NCI-H187 (cell line): ENCODE results near the gene CMTM5.

Experiments used
- DNase-seq, 2 experiments: peaks; one replicate each; lab custom pipeline; 2025; lab: John Stamatoyannopoulos, UW

Gene CMTM5, protein sequence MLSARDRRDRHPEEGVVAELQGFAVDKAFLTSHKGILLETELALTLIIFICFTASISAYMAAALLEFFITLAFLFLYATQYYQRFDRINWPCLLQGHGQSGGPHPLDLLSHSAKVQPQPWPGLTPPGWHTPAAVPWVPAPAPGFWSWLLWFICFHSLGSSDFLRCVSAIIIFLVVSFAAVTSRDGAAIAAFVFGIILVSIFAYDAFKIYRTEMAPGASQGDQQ

DNA sequence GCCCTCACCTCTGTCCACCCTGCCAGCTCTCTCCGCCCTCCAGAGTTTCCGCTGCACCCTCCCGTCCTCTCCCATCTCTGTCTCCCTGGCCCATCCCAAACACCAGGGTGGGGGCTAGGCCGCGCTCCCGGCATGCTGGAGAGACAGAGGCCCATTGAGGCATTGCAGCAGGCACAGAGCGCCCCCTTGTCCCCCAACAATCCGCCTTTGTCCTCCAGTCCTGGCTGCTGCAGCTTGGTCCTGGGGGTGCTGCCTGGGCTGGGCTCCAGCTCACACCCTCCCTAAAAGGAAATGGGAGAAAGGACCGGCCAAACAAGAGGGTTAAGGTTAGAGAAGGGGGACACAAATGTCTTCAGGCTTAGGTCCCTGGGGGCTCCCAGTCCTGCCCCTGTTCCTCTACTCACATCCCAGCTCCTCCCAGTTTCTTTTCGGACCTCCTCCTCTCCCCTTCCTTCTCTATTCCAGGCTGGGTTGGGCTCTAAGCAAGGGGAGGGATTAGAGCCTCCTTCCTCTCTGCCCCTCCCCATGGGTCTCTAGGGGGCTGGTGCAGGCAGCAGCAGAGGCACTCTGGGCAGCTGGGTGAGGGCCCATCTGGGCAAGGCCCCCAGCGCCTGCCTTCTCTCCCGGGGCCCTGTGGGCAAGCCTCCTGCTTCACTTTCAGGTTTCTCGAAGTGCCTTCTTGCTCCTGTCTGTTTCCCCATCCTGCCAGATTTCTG lies at the start of gene CMTM5:
CMTM5 (plus strand) TSS at position 565 of the 716 bp plus-strand sequence. CDS start 206 bp downstream, outside the sequence.
- no peak for DNase-seq

DNA sequence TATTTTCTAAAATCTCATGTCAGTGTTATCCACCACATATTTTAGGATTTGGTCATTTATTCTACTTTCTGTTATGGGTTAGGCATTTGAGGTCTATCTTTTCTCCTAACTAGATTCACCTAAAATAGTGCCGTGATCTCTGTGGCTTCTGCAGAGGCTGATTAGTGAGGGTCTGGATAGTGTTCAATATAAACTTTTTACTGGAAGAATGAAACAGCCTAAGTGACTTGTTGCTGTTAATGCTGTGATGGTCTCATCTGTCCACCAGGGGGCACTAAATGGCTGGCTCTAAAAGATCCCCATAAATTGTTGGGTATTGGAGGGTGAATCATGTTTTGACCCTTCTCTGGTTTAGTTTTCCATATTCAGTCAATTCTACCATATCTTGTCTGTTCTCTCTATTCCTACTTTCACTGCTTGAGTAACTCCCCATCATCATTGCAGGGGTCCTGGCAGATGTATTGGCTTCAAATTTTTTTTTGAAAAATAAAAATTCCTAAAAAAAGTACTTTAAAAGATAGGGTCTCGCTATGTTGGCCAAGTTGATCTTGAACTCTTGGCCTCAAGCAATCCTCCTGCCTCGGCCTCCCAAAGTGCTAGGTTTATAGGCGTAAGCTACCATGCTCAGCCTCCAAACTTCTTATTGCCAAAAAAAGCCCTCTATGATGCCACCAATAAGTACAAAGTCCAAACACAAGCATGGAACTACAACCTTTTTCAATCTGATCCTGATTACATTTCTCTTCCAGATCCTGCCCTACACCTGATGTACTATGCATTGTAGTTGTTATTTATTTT lies 48.7 kb upstream of the CMTM5 start:
- peak; percentile 20 to 50 for DNase-seq

DNA sequence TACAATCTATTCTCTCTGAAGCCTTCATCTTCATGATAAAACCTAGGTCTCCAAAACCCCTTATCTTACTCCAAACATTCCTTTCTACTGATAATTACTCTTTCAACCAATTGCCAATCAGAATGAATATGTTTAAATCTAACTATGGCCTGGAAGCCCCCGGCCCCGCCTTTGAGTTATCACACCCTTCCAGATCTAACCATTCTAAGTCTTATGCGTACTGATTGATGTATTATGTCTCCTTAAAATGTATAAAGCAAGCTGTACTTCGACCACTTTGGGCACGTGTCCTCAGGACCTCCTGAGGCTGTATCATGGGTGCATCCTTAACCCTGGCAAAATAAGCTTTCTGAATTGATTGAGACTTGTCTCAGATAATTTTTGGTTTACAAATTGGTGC lies 41.2 kb upstream of the CMTM5 start:
- DNase-seq, result no peak

DNA sequence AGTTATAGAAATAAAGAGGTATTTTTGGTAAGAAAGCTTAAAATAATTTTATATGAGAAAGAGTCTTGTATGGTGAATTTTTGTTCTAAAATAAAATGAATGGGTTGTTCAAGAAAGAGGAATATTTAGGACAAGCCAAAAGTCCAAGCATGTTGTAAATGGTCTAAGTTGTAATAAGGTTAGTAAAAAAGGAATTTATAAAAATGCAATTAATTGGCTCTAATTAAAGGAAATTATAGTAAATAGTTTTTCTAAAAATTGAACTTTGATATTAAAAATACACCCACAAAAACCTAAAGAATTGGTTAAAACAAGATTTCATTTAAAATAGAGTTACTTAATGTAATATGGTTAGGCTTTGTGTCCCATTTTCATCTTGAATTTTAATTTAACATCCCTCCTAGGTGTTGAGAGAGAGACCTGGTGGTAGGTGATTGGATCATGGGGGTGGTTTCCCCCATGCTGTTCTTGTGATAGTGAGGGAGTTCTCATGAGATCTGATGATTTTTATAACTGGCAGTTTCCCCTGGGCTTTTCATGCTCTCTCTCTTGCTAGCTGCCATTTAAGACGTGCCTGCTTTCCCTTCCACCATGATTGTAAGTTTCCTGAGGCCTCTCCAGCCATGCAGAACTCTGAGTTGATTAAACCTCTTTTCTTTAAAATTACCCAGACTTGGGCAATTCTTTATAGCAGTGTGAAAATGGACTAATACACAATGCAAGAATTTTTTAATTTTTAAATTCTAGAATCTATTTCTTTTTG lies 37.2 kb upstream of the CMTM5 start:
- DNase-seq, result no peak

DNA sequence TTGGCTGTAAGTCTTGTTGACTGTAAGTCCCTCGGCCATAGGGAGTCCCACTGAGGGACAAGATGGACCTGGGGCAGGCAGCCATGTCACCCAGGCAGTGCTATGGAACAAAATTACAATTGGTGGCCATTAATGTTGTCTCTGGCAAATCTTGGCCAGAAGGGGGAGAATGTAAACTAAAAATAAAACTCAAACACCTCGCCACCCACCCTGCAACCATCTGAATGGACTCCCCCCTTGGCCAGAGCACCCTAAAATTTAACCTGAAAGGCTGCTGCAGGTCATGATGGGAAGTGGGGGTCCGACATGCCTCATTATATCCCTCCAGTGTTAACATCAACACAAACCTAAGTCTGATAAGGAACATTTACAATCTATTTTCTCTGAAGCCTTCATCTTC lies 32.4 kb upstream of the CMTM5 start:
- DNase-seq, result no peak

DNA sequence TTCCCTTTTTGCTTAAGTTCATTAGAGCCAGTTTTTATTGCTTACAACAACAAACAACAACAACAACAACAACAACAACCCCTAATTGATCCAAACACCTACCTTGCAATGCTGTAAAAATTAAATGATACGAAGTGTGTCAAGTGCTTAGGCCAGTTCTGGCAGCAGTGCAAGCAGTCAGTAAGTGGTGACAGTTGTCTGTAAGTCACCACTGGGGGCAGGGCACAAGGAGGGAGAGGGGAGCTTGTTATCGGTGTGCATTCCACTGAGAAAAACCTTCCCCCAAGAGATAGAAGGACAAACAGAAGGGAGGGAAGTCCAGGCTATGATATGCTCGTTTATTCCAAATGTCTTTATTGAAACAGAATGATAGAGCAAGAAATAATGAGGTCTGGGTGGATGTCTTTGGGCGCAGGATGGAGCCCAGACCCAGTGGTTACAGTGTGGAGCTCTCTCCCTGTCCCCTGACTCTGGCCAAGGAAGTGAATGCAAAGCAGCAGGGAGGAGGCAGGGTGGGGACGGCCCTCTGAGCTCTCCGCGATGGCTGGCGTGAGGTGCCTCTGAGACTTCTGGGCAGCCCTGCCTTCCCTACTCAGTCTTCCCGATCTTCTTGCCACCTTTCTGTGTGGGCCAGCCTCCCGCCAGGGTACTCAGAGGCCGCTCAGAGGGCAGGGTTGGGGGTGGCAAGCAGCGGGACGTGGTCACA lies 30.7 kb upstream of the CMTM5 start:
- no peak for DNase-seq

DNA sequence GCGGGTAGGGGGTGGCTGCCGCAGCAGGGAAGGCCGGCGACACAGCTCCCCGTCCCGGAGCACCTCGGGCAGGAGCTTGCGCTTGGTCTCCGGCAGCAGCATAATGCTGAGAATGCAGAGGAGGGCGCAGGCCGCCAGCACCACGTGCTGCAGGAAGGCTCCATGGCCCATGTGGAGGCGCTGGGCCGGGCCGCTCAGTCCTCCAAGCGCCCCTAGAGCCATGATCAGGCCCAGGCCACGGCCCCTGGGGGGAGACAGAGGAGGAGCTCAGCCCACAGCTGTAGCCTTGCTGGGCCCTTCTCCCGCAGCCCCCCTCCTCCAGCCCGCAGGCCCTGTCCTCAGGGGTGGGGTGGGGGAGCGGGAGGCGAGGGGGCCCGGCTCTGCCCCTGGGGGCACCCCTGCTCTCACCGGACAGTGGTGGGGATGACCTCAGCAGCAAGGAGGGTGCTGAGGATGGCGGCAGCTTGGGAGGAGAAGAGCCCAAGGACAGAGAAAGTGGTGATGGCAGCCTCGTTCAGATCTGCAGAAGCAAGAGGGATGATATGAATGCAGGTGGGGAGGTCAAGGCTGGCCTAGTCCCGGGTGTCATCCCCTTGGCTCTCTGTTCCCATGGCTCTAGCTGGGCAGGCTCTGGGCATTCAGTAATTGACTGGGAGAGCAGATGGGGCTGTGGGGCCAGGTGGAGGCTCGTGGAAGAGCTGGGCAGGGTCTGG lies 30.0 kb upstream of the CMTM5 start:
- no peak for DNase-seq

DNA sequence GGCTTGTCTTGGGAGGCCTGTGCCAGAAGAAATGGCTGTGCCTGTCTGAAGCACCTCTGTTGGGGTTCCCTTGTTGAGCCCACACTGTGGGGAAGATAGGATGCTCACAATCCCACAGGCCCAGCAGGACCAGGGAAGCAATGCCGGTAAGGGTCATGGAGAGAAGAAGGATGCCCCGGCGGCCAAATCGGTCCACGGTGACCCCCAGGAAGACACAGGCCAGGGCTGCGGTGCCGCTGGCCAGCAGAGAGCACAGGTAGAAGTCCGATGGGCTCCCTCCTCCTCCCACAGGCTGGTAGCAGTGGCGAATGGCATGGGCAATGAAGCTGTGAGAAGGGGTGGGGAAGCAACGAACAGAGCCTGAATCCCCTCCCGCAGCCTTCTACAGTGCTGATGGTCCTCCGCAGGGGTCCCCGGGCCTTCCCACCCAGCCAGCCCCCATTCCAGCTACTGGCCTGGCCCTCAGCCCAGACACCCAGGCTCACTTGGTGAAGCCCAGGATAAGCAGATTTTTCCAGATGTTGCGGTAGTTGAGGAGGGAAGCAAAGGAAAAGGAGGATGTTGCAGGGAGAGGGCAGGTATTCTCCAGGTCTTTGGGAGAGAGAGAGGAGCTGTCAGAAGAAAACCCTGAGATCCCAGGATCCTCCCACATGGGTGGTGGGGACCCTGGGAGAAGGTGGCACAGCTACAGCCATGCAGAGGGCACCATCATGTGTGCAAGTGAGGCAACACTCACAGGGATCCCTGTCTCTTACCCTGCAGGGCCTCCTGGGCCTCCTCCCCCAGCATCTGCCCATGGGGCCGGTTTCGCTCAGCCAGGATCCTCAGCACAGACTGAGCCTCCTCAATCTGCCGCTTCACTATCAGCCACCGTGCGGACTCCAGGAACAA lies 29.2 kb upstream of the CMTM5 start:
- DNase-seq, result no peak

DNA sequence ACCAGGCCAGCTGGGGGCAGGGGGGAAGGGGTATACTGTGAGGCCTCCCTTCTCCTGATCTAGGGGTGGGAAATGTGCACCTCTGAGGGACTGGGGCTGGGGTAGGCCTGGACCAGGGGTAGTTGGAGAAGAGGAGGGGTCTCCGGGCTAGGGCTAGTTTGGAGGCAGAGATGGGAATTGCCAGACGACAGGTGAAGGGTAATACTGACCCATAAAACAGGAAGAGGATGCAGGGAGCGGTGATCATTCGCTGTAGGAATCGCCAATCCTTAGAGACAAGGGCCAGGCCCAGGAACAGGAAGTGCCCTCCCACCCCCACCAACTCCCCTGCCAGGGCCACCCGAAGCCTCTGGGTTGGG lies 28.6 kb upstream of the CMTM5 start:
- DNase-seq, result no peak

DNA sequence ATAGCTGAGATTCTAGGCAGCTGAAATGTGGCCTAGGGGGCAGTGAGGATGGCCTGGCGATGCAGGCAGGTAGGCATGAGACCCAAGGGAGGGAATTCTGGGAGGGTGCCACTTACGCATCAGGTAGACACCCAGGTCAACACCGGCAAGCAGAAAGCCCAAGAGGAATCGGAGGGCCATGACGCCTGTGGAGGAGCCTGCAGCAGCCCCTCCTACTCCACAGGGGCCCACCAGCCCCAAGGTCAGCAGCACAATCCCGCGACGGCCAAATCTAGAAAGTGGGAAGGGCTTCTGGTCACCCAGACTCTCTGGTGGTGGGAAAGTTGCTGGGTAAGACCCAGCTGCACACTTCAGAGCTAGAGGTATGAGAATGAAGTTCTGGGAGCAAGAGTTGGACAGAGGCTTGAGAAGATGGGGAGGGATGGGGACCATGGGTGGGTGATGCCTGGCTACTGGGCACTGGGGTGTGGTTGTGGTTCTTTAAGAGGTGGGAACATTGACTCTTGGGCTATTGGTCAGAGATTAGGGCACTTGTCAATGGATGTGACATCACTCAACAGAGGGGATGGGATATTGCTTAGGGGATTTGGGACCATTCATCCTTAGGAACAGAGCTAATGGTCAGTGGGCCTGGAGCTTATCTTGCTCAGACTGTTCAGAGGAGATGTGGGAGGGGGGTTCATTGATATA lies 27.5 kb upstream of the CMTM5 start:
- no peak for DNase-seq

DNA sequence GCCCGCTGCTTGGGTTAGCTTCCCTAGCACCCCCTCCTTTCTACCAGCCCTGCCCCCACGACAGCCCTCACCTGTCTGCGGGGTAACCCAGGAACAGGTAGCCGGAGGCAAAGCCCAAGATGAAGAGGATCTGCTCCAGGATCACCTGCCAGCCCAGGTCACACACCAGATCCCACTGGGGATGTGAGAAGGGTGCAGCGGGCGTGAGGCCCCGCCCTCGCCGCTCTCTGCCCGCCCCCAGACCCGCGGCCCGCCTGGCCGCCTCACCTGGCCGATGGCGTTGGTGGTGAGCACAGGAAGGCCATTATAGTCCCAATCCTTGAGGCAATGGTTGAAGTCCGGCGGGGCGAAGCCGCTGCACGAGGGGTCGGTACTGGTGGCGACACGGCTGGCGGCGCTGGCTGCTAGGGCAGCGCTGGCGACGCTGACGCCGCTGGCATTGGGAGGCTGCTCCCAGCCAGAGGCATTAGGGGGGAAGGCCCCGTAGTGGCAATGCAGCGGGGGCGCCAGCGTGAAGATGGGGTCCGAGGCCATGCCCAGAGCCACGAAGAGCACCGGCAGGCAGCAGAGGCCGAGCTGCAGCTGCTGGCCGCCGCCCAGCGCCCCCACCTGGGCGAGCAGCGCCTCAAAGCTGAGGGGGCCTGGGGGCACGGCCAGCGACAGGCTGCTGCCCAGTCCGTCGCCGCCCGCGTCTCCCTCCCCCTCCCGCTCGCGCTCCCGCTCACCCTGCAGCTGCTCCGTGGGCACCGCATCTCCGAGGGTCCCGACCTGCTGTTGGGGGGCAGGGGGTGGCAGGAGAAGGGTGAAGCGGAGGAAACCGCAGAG lies 25.0 kb upstream of the CMTM5 start:
- DNase-seq, result no peak

DNA sequence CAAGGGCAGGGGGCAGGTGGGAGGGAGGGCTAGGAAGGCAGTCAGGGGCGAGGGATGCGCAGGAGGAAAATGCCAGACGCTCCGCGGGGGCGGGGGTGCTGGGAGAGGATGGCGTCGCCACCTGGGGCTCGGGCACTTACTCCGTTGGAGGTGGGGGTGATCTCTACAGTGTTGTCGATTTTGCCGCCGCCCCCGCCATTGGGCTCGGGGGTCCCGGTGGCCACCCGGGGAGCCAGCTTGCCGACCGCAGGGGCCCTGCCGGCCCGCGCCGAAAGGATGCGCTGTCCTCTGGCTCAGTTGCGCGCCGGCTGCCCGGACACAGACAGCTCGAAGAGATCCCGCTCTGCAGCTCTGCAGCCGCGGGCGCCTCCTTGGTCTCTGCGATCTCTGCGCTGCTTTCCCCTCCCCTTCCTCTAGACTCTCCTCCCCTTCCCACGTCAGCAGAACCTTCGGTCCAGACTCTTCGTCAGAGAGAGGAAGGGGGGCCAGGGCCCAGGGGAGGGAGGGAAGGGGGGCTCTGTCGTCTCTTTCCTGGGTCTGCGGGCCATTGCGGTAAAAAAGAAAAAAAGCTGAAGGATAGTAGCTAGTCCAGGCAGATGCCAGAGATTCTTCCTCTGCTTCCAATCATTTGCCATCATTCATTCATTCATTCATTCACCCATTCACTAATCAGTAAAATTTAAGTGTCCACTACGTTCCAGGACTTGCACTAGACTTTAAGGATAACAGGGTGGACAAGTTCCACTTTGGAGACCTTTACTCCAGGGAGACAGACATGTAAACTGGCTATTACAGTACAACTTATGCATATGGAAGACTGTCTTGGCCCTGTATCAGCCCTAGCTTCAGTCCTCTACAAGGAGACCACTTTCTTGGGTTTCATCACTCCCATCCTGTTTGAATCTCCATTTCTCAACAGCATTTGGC lies 24.1 kb upstream of the CMTM5 start, which contains the start of gene SLC22A17:
SLC22A17 (minus strand) TSS at position 382 of the 927 bp plus-strand sequence.
- DNase-seq, result no peak

DNA sequence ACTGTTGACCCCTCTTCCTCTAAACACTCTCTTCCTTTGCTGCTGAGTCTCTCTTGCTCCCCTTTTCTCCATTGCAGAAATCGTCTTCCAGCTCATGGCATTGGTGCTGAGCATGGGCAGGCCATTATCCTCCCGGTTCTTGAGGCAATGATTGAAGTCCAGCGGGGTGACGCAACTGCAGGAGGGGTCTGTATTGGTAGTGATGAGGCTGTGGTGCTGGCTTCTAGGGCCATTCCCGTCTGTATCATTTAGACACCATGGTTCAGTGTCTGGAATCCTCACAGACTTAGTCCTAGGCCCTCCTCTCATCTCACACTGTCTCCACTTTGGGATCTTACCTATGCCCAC lies 23.4 kb upstream of the CMTM5 start:
- no peak for DNase-seq

DNA sequence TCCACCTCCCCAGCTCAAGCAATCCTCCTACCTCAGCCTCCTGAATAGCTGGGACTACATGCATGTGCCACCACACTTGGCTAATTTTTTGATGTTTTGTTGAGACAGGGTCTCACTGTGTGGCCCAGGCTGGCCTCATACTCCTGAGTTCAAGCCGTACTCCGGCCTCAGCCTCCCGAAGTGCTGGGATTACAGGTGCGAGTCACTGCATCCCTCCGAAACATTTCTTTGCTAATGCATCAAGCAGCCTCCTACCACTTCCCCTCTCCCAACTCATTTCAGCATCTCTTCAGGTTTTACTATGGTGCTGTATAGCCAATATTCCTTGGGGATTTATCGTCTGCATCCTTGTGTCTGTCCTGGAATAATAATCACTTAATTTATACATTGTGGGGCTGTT lies 21.9 kb upstream of the CMTM5 start:
- DNase-seq, result no peak

DNA sequence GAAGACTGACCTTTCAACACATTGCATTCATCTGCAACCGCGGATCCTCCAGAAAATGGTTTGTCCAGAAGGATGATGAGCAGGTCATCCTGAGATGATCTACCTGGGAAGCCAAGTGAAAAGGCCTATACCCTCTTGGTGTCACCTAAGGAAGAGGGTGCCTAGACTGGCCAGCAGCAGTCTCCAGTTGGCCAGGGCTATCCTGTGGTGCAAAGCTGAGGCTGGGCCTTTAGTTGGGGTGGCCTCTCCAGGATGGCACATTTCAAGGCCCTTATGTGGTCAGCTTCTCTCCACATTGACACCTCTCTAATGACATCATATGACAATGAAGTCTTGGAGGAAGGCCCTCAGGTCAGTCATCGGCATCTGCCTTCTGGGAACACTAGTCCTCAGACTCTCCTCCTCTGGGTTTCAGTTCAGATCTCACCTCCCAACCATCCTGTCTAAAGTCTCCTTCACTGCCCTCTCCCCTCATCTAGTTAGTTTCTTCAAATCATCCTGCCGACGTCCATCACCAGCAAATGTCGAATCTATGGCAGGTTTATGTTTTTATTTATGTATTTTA lies 20.9 kb upstream of the CMTM5 start:
- DNase-seq, result no peak

DNA sequence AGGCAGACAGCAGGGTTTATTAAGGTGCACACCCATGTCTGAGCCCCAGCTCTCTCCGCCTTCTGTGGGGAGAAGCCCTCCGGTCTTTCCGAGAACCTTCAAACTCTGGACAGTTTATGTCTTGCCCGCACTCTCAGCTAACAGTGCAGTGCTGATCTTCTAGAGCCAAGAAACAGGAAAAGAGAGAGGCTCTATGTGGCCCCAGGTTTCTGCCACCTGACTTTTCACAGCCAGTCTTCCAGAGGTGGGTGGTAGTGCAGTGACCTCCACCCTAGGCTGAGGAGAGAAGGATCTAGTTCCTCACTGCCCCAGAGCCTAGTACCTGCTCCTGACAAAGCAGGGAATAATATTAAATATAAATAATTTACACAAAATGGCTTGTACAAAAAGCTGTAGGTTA lies 20.2 kb upstream of the CMTM5 start:
- no peak for DNase-seq

DNA sequence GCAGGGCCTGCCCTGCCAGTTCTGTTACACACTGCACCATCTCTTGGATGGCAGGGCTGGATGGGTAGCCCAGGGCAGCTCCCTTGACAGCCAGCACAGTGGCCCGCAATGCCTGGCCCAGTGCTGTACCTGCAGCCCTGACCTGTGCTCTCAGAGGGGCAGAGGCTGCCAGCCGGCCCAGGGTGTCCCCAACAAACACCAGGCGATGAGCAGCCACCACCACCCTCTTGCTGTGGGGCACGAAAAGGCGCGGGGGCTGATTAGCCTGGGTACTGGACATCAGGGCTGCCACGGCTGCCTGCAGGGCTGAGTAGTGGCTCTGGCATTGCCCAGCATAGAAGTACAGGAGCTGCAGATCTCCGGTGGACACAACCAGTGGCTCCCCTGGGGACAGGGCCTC lies 19.6 kb upstream of the CMTM5 start:
- no peak for DNase-seq
